Glomerular endothelial cell (primary cell): ENCODE measurements around the gene AKT1S1. TPM values are rescaled to one million over a fixed set of nuclear protein-coding genes. Genes with fewer than 3 reads are reported as not detected.
"Not testable (repeated sequence)": the region's sequence is repeated elsewhere in the genome, so short reads cannot be mapped to it uniquely, and the experiment has no call there.

ENCODE experiments used
- DNase-seq: peaks from one replicate; pipeline ENCODE4 v3.0.0-alpha.2; 2011; ENCODE audit warnings: low read depth, low spot score; ENCODE audit errors: extremely low read depth
- total RNA-seq: library from RNA; depleted of rRNA; stranded (reverse); fragments of >200 nt; gene quantifications from 2 replicates; pipeline ENCODE4 v1.2.3, GENCODE V29; 2015

AKT1S1 gene
- 39.6 and 44.9 TPM in 2 replicates for total RNA-seq

- DNase-seq, result peak; percentile 99
Measured at GRCh38 chr19:49877020-49877878, at the start of gene AKT1S1, which contains the start of gene TBC1D17. Gene AKT1S1 (minus strand): TSS chr19:49877355. CDS start chr19:49873295, 4,060 bp downstream. Gene TBC1D17 (plus strand): TSS chr19:49877702. CDS start chr19:49877724, 22 bp downstream.

- DNase-seq, result no peak
Measured at GRCh38 chr19:49926515-49926914, 49.4 kb upstream of the AKT1S1 start.

- no peak for DNase-seq
Measured at GRCh38 chr19:49925486-49925885, 48.3 kb upstream of the AKT1S1 start.

GRCh38 chr19:49924881-49925210, 47.7 kb upstream of the AKT1S1 start:
- not testable (repeated sequence) for DNase-seq

DNA sequence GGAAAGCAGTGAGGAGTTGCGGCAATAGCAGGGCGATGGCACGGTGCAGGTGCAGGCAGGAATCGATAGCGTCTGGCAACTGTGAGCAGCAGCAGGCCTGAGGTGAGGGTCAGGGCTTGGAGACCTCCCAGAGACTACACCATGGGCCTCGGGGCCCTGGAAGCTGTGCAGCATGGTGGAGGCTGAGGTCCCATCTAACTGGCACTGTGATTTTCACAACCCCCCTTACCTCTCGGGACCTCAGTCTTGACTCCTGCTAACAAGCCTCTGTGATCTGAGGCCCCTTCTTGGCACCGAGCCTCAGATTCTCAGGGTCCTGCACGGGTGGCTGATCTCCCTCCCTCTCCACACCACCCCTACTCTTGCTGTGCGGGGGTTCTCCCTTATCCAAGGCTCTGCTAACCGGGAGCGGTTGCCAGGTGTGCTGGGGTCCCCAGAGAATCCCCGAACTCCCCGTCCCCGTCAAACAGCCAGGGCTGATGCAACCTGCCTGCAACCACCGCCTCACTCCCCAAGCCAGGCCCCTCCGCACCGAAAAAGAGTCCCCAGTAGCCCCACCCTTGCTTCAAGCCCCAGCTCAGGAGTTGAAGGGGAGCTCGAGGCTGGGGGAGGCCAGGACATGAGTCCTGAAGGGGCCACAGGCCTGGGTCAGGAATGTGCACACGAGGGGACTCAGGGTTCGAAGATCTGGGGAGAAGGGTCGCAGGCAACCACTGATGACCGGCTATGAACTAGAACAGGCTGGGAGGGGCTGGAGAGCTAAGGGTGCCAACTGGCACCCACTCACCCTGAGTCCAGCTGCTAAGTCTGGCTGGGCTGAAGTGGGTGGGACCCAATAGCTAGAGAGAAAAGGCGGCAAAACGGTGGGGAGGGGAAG, 47.1 kb upstream of the AKT1S1 start:
- no peak for DNase-seq

- DNase-seq, result no peak
Measured at GRCh38 chr19:49923055-49924003, 46.2 kb upstream of the AKT1S1 start.

- DNase-seq, result no peak
Measured at GRCh38 chr19:49921871-49922795, 45.0 kb upstream of the AKT1S1 start.

DNA sequence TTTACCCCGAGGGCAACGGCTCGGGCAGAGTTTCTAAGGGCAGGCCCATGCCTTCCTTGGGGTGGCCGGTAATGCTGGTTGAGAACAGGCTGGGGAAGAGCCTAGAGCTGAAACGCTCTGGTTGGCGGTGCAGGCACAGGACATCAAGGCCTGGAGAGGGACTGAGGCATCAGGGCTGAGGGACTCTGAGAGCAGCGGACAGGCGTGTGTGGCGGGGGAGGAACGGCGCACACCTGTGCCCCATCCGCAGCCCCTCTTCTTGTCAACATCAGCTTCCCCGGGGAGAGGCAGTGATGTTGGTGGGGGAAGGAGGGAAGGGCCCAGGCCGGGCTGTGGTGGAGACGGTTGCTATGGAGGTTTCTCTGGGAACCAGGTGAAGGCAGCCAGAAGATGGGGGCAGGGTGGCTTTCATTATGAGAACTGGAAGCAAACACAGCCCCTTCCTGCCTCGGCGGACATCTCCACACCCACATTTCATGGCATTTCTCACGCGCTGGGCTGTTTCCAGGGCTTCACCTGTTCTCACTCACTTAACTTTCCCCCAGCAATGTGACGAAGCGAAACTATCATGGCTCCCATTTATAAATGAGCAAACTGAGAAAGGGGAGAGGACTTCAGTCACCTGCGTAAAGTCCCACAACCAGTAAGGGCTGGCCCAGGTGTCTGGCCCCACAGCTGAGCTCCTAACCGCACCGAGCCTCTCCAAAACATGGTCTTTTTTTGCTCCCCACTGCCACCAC, 43.6 kb upstream of the AKT1S1 start:
- no peak for DNase-seq

DNA sequence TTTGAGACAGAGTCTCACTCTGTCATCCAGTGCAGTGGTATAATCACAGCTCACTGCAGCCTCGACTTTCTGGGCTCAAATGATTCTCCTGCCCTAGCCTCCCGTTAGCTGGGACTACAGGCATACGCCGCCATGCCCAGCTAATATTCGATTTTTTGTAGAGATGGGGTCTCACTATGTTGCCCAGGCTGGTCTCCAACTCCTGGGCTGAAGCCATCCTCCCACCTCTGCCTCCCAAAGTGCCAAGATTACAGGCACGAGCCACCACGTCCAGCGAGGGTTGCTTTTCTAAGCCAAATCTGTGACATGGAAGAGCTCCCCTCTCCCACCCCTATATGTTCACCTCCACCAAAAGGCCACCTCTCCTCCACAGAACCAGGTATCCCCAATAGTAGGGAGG, 40.9 kb upstream of the AKT1S1 start:
- no peak for DNase-seq

GRCh38 chr19:49916839-49917733, 39.9 kb upstream of the AKT1S1 start:
- no peak for DNase-seq

DNA sequence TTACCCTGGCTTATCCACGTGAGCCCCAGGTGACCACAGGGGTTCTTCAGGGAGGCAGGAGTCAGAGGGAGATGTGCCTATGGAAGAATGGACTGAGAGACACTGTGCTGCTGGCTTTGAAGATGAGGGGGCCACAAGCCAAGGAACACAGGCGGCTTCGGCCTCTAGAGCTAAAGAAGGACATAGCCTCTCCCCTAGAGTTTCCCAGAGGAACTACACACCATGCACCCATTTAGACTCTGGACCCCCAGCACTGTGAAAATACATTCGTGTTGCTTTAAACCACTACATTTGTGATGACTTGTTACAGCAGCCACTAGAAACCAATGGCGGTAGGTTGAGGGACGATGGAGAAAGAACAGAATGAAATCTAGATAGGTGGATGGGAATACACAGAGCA, 38.1 kb upstream of the AKT1S1 start:
- DNase-seq, result no peak

DNA sequence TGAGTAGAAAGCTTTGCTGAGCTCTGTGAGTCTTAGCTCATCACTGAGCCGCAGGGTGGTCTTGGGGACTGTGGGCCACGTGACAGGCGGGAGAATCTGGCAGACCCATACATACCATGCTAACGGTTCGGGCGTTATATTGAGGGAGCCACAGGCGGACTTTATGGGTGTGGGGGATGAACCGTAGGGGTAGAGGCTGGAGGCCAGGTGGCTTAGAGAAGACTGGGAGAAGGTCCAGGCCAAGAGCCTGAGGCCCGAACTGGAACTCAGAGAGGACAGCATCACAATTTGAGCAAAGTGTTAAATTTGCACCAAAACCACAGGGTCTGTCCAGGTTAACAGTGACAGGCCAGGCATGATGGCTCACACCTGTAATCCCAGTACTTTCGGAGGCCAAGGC, 36.6 kb upstream of the AKT1S1 start:
- DNase-seq, result no peak

DNA sequence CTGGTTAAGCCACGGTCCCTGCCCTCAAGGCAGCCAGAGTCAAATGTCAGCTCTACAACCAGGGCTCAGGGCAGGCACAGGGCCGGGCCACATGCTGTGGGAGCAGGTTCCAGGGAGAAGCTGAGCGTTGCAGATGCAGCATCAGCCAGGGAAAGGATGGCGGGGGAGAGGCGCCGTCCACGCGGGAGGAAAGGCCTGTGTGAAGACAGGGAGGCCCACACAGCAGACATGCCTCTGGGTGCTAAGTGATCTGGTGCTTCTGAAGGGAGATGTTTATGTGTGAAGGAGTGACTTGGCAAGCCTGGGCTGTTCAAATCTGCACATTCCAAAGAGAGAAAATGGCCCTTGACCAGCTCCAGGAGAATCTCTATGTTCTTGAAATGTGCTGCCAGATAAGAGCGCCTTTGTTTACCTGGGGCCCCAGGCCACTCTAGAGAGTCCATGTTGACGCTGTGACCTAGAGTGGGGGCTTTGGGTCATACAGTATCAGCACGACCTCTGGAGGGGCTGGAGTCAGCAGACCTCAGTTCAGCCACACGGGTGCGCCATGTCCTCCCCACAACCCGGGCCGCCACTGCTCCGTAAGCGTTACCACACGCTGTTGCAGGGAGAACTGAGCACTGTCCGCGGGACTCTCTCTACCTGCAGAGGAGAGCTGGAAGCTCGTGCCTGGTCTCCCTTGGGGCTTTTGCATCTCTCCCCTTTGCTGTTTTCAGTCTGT, 36.0 kb upstream of the AKT1S1 start:
- DNase-seq, result no peak

DNA sequence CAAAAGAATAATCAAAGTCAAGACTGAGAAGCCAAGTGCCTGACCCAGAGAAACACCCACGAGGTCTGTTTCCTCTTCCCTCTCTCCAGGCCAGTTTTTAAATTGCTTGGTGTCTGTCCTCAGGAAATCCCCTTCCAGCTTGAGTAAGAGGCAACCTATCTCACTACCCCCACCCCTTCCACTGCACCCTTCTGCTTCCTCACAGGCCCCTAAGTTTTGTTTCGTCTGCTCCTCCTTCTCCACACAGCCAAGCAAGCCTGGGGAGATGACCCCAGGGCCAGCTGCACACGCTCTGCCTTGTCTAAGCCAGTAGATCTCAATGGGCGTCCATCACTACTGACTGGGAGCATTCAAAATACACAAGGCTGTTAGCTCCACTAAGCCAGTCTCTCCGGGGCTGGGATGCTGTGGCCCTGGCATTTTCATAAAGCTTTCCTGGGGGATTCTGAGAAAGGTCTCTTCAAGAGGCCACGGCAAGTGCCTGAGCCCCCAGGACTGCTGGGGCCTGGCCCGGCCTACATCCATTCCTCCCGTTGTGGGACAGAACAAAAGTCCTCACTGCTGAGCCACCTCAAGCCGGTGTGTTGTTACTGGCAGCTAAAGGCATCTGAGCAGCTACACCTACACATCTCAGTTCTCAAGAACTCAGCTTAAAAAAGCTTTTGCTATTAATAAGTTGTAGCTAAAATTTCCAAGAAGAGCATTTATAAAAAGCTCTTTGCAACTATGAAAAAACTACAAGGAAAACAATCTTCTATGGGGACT, 34.4 kb upstream of the AKT1S1 start:
- DNase-seq, result no peak

DNA sequence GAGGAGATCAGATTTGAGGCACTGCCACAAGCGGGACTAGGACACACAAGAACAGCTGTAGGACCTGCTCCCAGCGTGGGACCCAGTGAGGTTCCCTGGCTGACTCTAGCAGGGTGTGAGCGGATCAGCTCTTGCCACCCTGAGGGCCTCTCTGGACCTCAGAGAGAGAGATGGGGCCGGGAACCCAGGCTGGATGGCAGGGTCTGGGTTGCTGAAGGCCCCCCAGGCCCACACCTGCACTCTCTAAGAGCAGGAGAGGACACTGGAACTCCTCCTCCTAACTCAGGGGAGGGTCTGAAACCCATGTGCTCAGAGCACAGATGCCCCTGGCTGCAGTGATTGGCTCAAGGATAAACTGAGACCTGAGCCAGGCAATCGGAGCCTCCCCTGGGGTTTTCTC, 33.0 kb upstream of the AKT1S1 start:
- no peak for DNase-seq
